G401 (cell line): Measurements from ENCODE around the gene CREB5. TPM values are rescaled to one million over a fixed set of nuclear protein-coding genes. Genes with fewer than 3 reads are reported as not detected.
A peak's percentile ranks its signal among the peaks of the same experiment; 100 is the strongest.

Experiments
- DNase-seq: peaks from one replicate; pipeline ENCODE4 v3.0.0-alpha.2; 2015; ENCODE audit warnings: low spot score
- in situ Hi-C: cut with HindIII; loops from 2 replicates; pipeline ENCODE4 v1.10.0; 2016; ENCODE audit warnings: low sequenced_read_pairs, mixed read lengths
- total RNA-seq: library from RNA; depleted of rRNA; stranded (reverse); fragments of >200 nt; shearing (Covaris generic); gene quantifications from 2 replicates; pipeline ENCODE4 v1.2.3, GENCODE V29; 2014

The CREB5 gene
- total RNA-seq, 1 experiment from 2014 or later = 0.20 TPM

GRCh38 chr7:28615091-28615490 is 202.8 kb downstream of the CREB5 start:
- no peak for DNase-seq
- in situ Hi-C loops = no loop called here

- in situ Hi-C loops = no loop called here
- no peak for DNase-seq
These were observed 205.1 kb downstream of the CREB5 start for GRCh38 chr7:28617308-28617880.

- in situ Hi-C loops = no loop called here
- no peak for DNase-seq
These were observed 206.1 kb downstream of the CREB5 start for GRCh38 chr7:28618383-28618782.

- in situ Hi-C loops = no loop called here
- no peak for DNase-seq
These were observed 206.9 kb downstream of the CREB5 start for GRCh38 chr7:28619256-28619655.

GRCh38 chr7:28621369-28621841 is 209.1 kb downstream of the CREB5 start:
- no peak for DNase-seq
- in situ Hi-C loops = no loop called here

GRCh38 chr7:28623105-28623730 is 210.9 kb downstream of the CREB5 start:
- DNase-seq = no peak
- in situ Hi-C loops = no loop called here

GRCh38 chr7:28623863-28624262 is 211.5 kb downstream of the CREB5 start:
- DNase-seq = peak; percentile 53
- in situ Hi-C loops = no loop called here

- in situ Hi-C loops = no loop called here
- DNase-seq = no peak
These were observed 213.1 kb downstream of the CREB5 start for GRCh38 chr7:28625432-28625831.

- in situ Hi-C loops = no loop called here
- DNase-seq = no peak
These were observed 213.9 kb downstream of the CREB5 start for GRCh38 chr7:28626221-28626620.

- DNase-seq = no peak
- in situ Hi-C loops = no loop called here
These were observed 214.4 kb downstream of the CREB5 start for GRCh38 chr7:28626624-28627262.

GRCh38 chr7:28627263-28627653 is 214.9 kb downstream of the CREB5 start:
- in situ Hi-C loops = no loop called here
- no peak for DNase-seq

GRCh38 chr7:28627896-28628295 is 215.6 kb downstream of the CREB5 start:
- in situ Hi-C loops = no loop called here
- DNase-seq = no peak

GRCh38 chr7:28629216-28629842 is 217.0 kb downstream of the CREB5 start:
- in situ Hi-C loops = no loop called here
- peak; percentile 33 for DNase-seq

GRCh38 chr7:28630350-28630749 is 218.0 kb downstream of the CREB5 start:
- in situ Hi-C loops = no loop called here
- peak; percentile 42 for DNase-seq

- in situ Hi-C loops = no loop called here
- DNase-seq = no peak
These were observed 219.7 kb downstream of the CREB5 start for GRCh38 chr7:28631995-28632394.

GRCh38 chr7:28638914-28639313 is 226.6 kb downstream of the CREB5 start:
- no peak for DNase-seq
- in situ Hi-C loops = no loop called here

- no peak for DNase-seq
- in situ Hi-C loops = no loop called here
These were observed 227.7 kb downstream of the CREB5 start for GRCh38 chr7:28640001-28640400.

GRCh38 chr7:28641752-28642545 is 229.6 kb downstream of the CREB5 start:
- in situ Hi-C loops = no loop called here
- no peak for DNase-seq

- in situ Hi-C loops = no loop called here
- no peak for DNase-seq
These were observed 230.9 kb downstream of the CREB5 start for GRCh38 chr7:28643188-28643569.
